GM21367 (cell line): ENCODE measurements around the gene COP1.
"Not testable (repeated sequence)": the region's sequence is repeated elsewhere in the genome, so short reads cannot be mapped to it uniquely, and the experiment has no call there.

Experiments
- ATAC-seq: cut with Tn5 transposase; IDR thresholded peaks from one replicate; pipeline ENCODE4 v1.9.1; 2021; ENCODE audit not compliant: unreplicated experiment

COP1 gene

GRCh38 chr1:176136891-176137290, 70.2 kb downstream of the COP1 start:
- no peak for ATAC-seq

GRCh38 chr1:176134666-176135065, 72.4 kb downstream of the COP1 start:
- ATAC-seq = no peak

GRCh38 chr1:176122282-176122681, 84.8 kb downstream of the COP1 start:
- ATAC-seq = no peak

GRCh38 chr1:176119549-176119948, 87.5 kb downstream of the COP1 start:
- no peak for ATAC-seq

GRCh38 chr1:176118985-176119384, 88.1 kb downstream of the COP1 start:
- ATAC-seq = no peak

GRCh38 chr1:176111835-176112234, 95.3 kb downstream of the COP1 start:
- ATAC-seq = no peak

- no peak for ATAC-seq
Measured at GRCh38 chr1:176110203-176110602, 96.9 kb downstream of the COP1 start.

GRCh38 chr1:176102768-176103350, 104.2 kb downstream of the COP1 start:
- no peak for ATAC-seq

- ATAC-seq = no peak
Measured at GRCh38 chr1:176101951-176102642, 105.0 kb downstream of the COP1 start.

- no peak for ATAC-seq
Measured at GRCh38 chr1:176098560-176098959, 108.5 kb downstream of the COP1 start.

- no peak for ATAC-seq
Measured at GRCh38 chr1:176096015-176096414, 111.1 kb downstream of the COP1 start.

GRCh38 chr1:176090766-176091165, 116.3 kb downstream of the COP1 start:
- ATAC-seq = no peak

GRCh38 chr1:176087746-176088145, 119.3 kb downstream of the COP1 start:
- not testable (repeated sequence) for ATAC-seq

- ATAC-seq = no peak
Measured at GRCh38 chr1:176073524-176074157, 133.4 kb downstream of the COP1 start.

- ATAC-seq = no peak
Measured at GRCh38 chr1:176068901-176069300, 138.2 kb downstream of the COP1 start.

GRCh38 chr1:176068256-176068655, 138.8 kb downstream of the COP1 start:
- ATAC-seq = no peak

GRCh38 chr1:176066709-176067108, 140.4 kb downstream of the COP1 start:
- ATAC-seq = no peak

GRCh38 chr1:176058686-176059085, 148.4 kb downstream of the COP1 start:
- ATAC-seq = no peak

- no peak for ATAC-seq
Measured at GRCh38 chr1:176056312-176056711, 150.8 kb downstream of the COP1 start.

GRCh38 chr1:176055398-176055797, 151.7 kb downstream of the COP1 start:
- ATAC-seq = no peak

GRCh38 chr1:176051902-176052518, 155.1 kb downstream of the COP1 start:
- no peak for ATAC-seq

GRCh38 chr1:176051402-176051801, 155.7 kb downstream of the COP1 start:
- ATAC-seq = no peak
